Lower lobe of right lung (tissue), 2 donors: Measurements from ENCODE around the gene C11orf98. TPM values are rescaled to one million over a fixed set of nuclear protein-coding genes. Genes with fewer than 3 reads are reported as not detected.

Source experiments
- ATAC-seq, 2 donors: fragments of 200-7000 bp; cut with Tn5 transposase; one replicate each; pipeline ENCODE4 v1.9.1; 2020 to 2022; ENCODE audit warnings: mild to moderate bottlenecking in 2 of 2, moderate library complexity in 2 of 2
- DNase-seq: peaks from one replicate; pipeline ENCODE4 v3.0.0-alpha.2; 2020
- H3K27ac ChIP-seq: fragments of 200-600 bp; one replicate; pipeline ENCODE4 v1.8.0; 2022
- H3K27me3 ChIP-seq: fragments of 200-600 bp; one replicate; pipeline ENCODE4 v1.8.0; 2022; ENCODE audit warnings: low read depth
- H3K36me3 ChIP-seq: fragments of 200-600 bp; one replicate; pipeline ENCODE4 v1.8.0; 2022; ENCODE audit warnings: mild to moderate bottlenecking
- H3K4me1 ChIP-seq: fragments of 200-600 bp; one replicate; pipeline ENCODE4 v1.8.0; 2022
- H3K4me3 ChIP-seq: fragments of 200-600 bp; one replicate; pipeline ENCODE4 v1.8.0; 2022; ENCODE audit warnings: mild to moderate bottlenecking
- H3K9me3 ChIP-seq: fragments of 200-600 bp; one replicate; pipeline ENCODE4 v1.8.0; 2022
- CTCF ChIP-seq: fragments of 200-600 bp; IDR thresholded peaks from one replicate; pipeline ENCODE4 v1.8.0; 2022; ENCODE audit warnings: antibody characterized with exemption, mild to moderate bottlenecking
- intact Hi-C: fragments of 100-400 bp; cut with DNase I; formaldehyde crosslinking; loops from one replicate; pipeline ENCODE4 v1.11.0; 2022
- total RNA-seq: library from RNA; stranded (reverse); fragmentation: NEBNext Ultra II Directional; extraction: Animal tissue kit (Norgen Biotek cat#: 25700); gene quantifications from one replicate; pipeline ENCODE4 v1.2.1, GENCODE V29; 2021
- donor health status: DM: no; HTN: yes; CAD: no; lungs with severe emphysema.

C11orf98 gene
- total RNA-seq, 1 donor from 2014 or later, result 37.1 TPM

- H3K4me3 ChIP-seq, result no peak overlapping the region
- H3K27ac ChIP-seq, result no peak overlapping the region
- peaks cover 26% of the 10 kb centered on the region for H3K36me3 ChIP-seq
- no peak for ATAC-seq
- H3K27me3 ChIP-seq, result no peaks in the 10 kb centered on the region
- TF ChIP-seq CTCF, result no peak
- no peak for DNase-seq
- peaks cover 24% of the 10 kb centered on the region for H3K4me1 ChIP-seq
- intact Hi-C loops, result no loop called here
- H3K9me3 ChIP-seq, result no peaks in the 10 kb centered on the region
Measured at GRCh38 chr11:62615521-62615920, 49.5 kb downstream of the C11orf98 start.

- no peak for TF ChIP-seq CTCF
- no peak for DNase-seq
- peaks cover 38% of the 10 kb centered on the region for H3K36me3 ChIP-seq
- peaks cover 26% of the 10 kb centered on the region for H3K4me1 ChIP-seq
- ATAC-seq, result no peak
- intact Hi-C loops, result no loop called here
- H3K27ac ChIP-seq, result peak overlapping the region; percentile 24
- no peaks in the 10 kb centered on the region for H3K27me3 ChIP-seq
- no peak overlapping the region for H3K4me3 ChIP-seq
- H3K9me3 ChIP-seq, result no peaks in the 10 kb centered on the region
Measured at GRCh38 chr11:62614275-62614674, 50.7 kb downstream of the C11orf98 start.

- Histone ChIP-seq H3K9me3 (no peaks in the 10 kb centered on the region), H3K27me3 (no peaks in the 10 kb centered on the region), H3K27ac (peak overlapping the region; percentile 92), H3K36me3 (peaks cover 46% of the 10 kb centered on the region), H3K4me1 (peaks cover 26% of the 10 kb centered on the region), H3K4me3 (peak overlapping the region; percentile 73)
- ATAC-seq (peak in 1 of 2 donors; percentile 1), DNase-seq (no peak)
- intact Hi-C loops, result no loop called here
- TF ChIP-seq CTCF, result no peak
Measured at GRCh38 chr11:62613291-62613778, 51.7 kb downstream of the C11orf98 start.

Other genes with a start within 250 kb of the C11orf98 start
- gene SCGB1A1, start 246.2 kb downstream of the C11orf98 start, total RNA-seq, result 3,364 TPM
- gene AHNAK, start 118.4 kb downstream of the C11orf98 start, total RNA-seq, result 809 TPM
- gene EEF1G, start 91.3 kb downstream of the C11orf98 start, total RNA-seq, result 899 TPM
- gene TUT1, start 73.7 kb downstream of the C11orf98 start, total RNA-seq, result 15.8 TPM
- gene MTA2, start 63.3 kb downstream of the C11orf98 start, total RNA-seq, result 68.4 TPM
- 69.3 TPM for gene EML3, start 52.4 kb downstream of the C11orf98 start, total RNA-seq
- 5.6 TPM for gene ROM1, start 52.0 kb downstream of the C11orf98 start, total RNA-seq
- gene B3GAT3, start 43.2 kb downstream of the C11orf98 start, total RNA-seq, result 32.6 TPM
- gene GANAB, start 18.6 kb downstream of the C11orf98 start, total RNA-seq, result 228 TPM
- 18.6 TPM for gene INTS5, start 11.9 kb downstream of the C11orf98 start, total RNA-seq
- gene CSKMT, start 102 bp upstream of the C11orf98 start, total RNA-seq, result 12.1 TPM
- 6.1 TPM for gene UQCC3, start 6.5 kb upstream of the C11orf98 start, total RNA-seq
- gene LBHD1, start 7.1 kb upstream of the C11orf98 start, total RNA-seq, result 11.1 TPM
- gene UBXN1, start 13.9 kb upstream of the C11orf98 start, total RNA-seq, result 116 TPM
- gene LRRN4CL, start 24.3 kb upstream of the C11orf98 start, total RNA-seq, result 3.4 TPM
- gene BSCL2, start 42.2 kb upstream of the C11orf98 start, total RNA-seq, result 87.0 TPM
- not detected for gene GNG3, start 42.5 kb upstream of the C11orf98 start, total RNA-seq
- 46.1 TPM for gene HNRNPUL2, start 62.2 kb upstream of the C11orf98 start, total RNA-seq
- 24.3 TPM for gene TTC9C, start 63.3 kb upstream of the C11orf98 start, total RNA-seq
- gene ZBTB3, start 89.0 kb upstream of the C11orf98 start, total RNA-seq, result 11.6 TPM
- 57.5 TPM for gene POLR2G, start 96.4 kb upstream of the C11orf98 start, total RNA-seq
- gene TAF6L, start 106.2 kb upstream of the C11orf98 start, total RNA-seq, result 23.6 TPM
- gene TMEM179B, start 122.2 kb upstream of the C11orf98 start, total RNA-seq, result 54.6 TPM
- gene TMEM223, start 126.8 kb upstream of the C11orf98 start, total RNA-seq, result 17.2 TPM
- 93.2 TPM for gene NXF1, start 140.2 kb upstream of the C11orf98 start, total RNA-seq
- gene STX5, start 166.8 kb upstream of the C11orf98 start, total RNA-seq, result 42.0 TPM
- gene TEX54, start 167.6 kb upstream of the C11orf98 start, total RNA-seq, result not detected
- 35.3 TPM for gene WDR74, start 174.4 kb upstream of the C11orf98 start, total RNA-seq
- gene SLC3A2, start 215.7 kb upstream of the C11orf98 start, total RNA-seq, result 214 TPM